HG03439 (cell line): ENCODE data around the gene TMEM150A.
A peak's percentile ranks its signal among the peaks of the same experiment; 100 is the strongest.
"Not testable (repeated sequence)": the region's sequence is repeated elsewhere in the genome, so short reads cannot be mapped to it uniquely, and the experiment has no call there.

Experiments
- ATAC-seq: cut with Tn5 transposase; IDR thresholded peaks from one replicate; pipeline ENCODE4 v1.9.1; 2021; ENCODE audit warnings: mild to moderate bottlenecking, moderate library complexity; ENCODE audit not compliant: unreplicated experiment

The TMEM150A gene

GRCh38 chr2:85595301-85596025, 7.0 kb downstream of the TMEM150A start, which contains the start of gene RNF181:
Gene RNF181 (plus strand): TSS chr2:85595745. CDS start chr2:85595764, 19 bp downstream.
- ATAC-seq = peak; percentile 97

GRCh38 chr2:85594715-85595300, 7.7 kb downstream of the TMEM150A start:
- ATAC-seq = no peak

GRCh38 chr2:85593023-85593422, 9.5 kb downstream of the TMEM150A start:
- no peak for ATAC-seq

- ATAC-seq = not testable (repeated sequence)
These were observed 10.2 kb downstream of the TMEM150A start for GRCh38 chr2:85592299-85592698.

DNA sequence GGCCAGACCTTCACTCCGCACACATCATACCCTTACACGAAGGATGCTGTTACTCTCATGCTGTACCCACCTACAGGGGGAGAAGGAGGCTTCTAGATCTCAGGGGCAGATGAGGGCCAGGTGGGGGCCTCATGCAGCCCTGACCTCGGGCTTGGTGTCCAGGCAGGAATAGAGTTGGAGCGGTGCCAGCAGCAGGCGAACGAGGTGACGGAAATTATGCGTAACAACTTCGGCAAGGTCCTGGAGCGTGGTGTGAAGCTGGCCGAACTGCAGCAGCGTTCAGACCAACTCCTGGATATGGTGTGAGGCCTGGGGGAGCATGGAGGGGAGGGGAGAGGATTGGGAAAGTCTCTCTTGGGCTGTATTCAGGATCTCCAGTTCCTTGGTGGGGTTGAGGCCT, 10.9 kb downstream of the TMEM150A start:
- no peak for ATAC-seq

DNA sequence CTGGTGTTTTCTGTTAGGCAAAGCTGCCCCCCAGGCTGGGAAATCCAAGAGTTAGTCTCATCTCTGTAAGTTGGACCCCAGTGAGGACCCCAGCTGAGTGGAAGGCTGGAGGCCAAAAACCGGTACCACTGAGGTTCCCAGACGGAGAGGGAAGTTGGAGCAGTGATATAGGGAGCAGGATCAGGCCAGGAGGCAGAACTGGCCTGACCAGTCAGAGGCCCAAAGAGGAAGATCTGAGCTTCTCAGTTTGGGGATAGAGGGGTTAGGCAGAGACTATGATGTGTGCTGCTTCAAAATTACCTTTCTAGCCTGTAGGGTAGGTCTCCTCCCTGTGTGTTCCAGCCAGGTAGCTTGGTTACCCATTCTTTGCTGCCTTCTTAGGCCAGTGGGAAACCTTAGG, 11.5 kb downstream of the TMEM150A start:
- no peak for ATAC-seq

- no peak for ATAC-seq
These were observed 12.3 kb downstream of the TMEM150A start for GRCh38 chr2:85589982-85590791.

DNA sequence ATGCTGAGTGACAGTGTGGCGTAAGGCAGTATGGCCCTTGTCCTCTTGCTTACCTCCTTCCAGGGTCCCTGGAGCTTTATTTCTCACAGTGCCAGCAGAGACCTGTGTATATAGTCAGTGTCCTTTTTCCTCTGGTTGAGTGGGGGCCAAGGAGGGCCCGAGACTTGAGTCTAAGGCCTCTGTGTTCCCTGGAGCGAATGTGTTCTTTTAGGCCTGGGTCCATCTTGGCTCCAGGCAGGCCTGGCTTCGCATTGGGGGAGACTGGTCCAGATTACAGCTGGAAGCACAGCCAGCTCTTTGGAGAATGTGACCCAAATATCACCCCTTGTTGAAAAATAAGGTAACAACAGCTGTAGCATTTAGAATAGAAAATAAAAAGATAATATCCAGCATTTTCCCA, 13.3 kb downstream of the TMEM150A start:
- ATAC-seq = no peak

DNA sequence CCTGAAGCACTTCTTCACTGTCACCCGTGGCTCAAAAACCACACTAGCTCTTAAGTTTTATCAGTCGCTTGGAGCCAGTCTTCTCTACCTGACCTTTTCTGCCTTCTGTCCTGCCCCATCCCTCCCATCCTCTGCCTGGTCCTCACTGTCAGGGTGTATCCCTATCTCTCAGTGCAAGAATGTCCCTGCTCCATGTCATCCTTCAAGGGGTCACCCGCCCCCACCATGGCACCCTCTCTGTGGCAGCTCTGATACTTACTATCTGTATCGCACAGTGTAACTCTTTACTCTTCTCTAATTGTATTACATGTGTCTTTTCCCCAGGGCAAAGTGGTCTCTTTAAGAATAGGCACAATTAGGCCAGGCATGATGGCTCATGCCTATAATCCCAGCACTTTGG, 13.9 kb downstream of the TMEM150A start:
- ATAC-seq = no peak

DNA sequence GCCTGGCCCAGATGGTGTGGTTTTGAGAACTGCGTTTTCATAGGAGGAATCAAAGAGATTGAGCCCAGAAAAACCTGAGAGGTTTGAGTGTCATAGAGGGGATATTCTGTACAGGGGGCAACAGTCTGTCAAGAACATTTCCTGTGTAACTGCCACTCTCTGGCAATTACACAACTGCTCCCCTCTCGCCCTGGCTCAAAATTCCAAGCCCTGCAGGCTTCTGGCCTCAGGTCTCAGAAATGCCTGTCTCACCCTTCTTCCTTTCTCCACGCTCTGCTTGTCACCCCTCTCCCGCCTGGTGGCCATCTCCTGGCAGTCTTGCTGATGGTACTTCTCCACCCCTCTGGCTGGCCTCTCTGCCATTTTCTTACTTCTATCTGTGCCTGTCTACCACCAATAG, 14.3 kb downstream of the TMEM150A start:
- no peak for ATAC-seq

GRCh38 chr2:85585781-85586105, 16.8 kb downstream of the TMEM150A start:
- no peak for ATAC-seq

DNA sequence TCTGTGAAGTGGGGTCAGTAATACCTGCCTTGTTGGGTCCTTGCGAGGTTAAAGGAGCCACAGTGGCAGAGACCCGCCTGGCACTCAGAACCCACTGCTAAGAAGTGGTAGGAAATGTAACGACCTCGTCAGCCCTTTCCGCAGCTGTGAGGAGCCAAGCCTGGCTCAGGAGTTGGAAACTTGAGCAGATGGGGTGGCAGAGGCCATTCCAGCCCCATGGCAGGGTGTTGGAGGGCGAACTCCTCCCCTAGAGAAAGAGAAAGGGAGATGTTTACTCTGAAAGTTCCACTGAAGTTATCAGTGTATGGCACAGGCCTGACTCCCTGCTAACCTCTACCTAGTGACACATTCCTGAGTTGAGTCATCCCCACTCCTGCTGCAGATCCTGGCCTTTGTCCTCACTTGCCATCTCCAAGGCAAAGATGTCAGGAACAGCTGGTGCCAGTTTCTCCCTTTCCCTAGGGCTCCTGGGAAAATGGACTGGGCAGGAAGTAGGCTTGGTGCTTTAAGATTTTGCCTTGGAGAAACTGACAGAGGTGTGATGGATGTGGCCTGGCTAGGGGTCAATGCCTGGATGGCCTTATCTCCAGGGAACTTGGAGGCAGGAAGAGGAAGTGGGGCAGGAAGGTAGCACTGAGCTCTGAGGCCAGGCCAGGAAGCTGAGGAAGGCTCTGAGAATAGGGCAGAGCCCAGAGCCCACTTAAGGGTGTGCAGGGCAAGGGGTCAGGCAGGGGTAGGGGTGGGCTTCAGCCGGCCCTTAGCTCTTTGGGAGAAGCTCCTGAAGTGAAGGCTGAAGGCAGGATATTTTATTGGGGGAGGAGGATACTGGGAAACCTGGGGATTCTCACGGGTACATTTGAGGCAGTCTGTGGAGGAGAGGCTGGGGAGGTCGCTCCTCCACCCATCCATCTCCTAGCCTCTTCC, 17.4 kb downstream of the TMEM150A start:
- ATAC-seq = peak; percentile 41

DNA sequence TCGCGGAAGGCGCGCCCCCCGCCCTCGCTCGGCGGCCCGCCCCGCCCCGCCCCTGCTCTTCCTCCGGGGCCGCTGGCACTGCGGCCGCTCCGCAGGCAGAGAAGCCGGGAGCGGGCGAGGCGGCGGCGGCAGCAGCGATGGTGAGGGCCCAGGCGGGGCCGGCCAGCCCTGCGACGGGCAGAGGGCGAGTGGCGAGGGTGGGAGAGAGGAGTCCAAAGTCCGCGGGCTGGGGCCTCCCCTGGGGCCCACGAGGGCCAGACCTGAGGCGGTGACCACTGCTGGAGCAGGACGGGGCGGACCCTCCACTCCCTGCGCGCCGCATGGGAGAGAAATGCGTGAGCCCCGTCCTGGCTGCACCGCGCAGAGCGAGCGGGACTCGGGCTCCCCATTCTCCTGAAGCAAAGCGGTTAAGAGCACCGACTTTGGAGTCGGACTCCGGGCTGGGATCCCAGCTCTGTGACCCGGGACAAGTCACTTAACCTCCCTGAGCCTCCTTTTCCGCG, 18.1 kb downstream of the TMEM150A start, which contains the start of gene VAMP5:
Gene VAMP5 (plus strand): TSS at position 78 of the 503 bp plus-strand sequence. CDS start 60 bp downstream, at position 138.
- no peak for ATAC-seq

DNA sequence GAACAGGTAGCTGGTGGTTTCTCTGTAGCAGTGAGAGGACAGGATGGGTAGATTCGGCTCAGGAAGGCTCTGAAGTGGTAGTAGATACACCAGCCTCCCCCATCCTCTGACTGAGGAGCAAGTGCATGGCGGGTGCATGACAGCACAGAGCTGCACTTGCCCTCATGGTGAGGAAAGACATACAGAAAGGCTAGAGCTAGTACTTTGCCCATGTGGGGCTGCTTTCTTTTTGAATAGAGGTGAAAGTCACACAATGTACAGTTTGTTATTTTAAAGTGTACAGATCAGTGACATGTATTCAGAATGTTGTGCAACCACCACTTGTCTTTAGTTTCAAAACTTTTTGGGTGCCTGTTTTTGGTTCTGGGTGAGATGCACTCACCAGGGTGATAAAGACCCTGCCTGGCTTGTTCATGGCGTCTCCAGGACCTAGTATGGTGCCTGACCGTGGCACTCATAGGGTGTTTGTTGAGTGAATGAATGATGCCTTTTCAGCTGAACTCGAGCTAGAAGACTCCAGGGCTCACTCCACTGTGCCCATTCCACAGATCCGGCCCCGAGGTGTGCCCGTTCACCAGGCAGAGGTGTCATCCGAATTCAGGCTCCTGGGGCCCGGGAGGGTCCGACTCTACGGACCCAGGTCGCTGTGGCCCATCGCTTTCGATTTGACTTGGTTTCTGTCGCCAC, 18.7 kb downstream of the TMEM150A start:
- ATAC-seq = peak; percentile 63

- no peak for ATAC-seq
These were observed 20.0 kb downstream of the TMEM150A start for GRCh38 chr2:85582492-85582891.

GRCh38 chr2:85580206-85580605, 22.3 kb downstream of the TMEM150A start:
- no peak for ATAC-seq

- no peak for ATAC-seq
These were observed 23.1 kb downstream of the TMEM150A start for GRCh38 chr2:85579266-85579935.

DNA sequence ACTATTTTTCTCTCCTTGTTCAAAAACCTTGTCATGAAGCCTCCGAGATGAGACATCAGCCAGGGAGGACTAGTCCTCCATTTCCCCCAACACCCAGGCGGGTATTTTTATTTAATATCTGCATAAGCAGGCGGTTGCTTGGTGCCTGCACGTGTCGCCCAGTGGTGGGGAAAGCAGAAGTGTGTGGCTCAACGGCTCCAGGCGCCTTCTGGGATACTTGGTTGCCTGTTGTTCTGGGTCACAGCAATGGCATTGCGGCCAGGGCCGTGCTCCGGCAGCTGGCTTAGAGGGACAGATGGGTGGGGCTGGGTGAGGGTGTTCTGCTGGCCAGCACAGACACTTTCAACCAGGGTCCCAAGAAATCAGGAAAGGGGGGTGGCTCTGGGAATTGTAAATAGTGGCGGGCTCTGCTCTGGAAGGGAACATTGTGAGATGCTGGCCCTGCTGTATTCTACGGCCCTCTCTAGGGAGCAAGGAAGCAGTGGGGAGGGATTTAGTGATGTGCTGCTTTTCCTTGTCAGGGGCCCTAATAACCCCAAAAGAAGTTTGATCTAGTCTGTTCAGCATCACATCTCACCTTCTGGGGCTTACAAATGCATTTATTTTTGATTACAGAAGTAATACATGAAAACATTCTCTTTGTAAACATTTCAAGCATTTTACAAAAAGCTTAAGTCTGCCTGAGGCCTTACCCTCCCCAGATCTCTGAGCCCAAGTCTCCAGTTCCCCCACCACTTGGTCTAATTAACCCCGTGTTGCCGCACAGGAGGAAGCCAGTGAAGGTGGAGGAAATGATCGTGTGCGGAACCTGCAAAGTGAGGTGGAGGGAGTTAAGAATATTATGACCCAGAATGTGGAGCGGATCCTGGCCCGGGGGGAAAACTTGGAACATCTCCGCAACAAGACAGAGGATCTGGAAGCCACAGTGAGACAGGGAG, 24.0 kb downstream of the TMEM150A start:
- no peak for ATAC-seq
